ENCODE measurements around the gene INO80E. TPM values are rescaled to one million over a fixed set of nuclear protein-coding genes. Genes with fewer than 3 reads are reported as not detected.
"Not testable (repeated sequence)": the region's sequence is repeated elsewhere in the genome, so short reads cannot be mapped to it uniquely, and the experiment has no call there.

Gene INO80E
- total RNA-seq, 1 donor, result 25.9 TPM

DNA sequence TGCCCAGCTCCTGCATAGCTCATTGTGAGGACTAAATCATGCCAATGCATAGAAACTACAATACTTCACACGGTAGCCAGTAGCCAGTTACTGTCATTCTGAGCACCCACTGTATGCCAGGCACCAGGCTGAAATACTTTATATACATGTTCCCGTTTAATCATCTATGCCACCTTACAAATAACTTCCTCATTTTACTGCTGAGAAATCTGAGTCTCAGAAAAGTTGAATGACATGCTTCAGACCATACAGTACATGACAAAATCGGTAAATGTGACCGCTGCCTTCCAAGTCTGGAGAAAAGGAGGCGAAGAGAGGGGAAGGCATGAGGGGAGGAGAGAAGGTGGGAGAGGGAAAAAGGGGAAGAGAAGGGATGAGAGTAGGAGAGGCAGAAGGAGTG lies 44.2 kb downstream of the INO80E start:
- no peak for DNase-seq (ENCODE audit: low read depth)
- H3K4me3 ChIP-seq (ENCODE audit: low read depth, low read length), result no peak overlapping the region
- no peak for TF ChIP-seq CTCF (IDR thresholded peaks at IDR 0.05; ENCODE audit: insufficient read depth, low read depth, low read length)

GRCh38 chr16:30040690-30041089 lies 44.6 kb downstream of the INO80E start:
- not testable (repeated sequence) for DNase-seq (ENCODE audit: low read depth); H3K4me3 ChIP-seq (ENCODE audit: low read depth, low read length)

DNA sequence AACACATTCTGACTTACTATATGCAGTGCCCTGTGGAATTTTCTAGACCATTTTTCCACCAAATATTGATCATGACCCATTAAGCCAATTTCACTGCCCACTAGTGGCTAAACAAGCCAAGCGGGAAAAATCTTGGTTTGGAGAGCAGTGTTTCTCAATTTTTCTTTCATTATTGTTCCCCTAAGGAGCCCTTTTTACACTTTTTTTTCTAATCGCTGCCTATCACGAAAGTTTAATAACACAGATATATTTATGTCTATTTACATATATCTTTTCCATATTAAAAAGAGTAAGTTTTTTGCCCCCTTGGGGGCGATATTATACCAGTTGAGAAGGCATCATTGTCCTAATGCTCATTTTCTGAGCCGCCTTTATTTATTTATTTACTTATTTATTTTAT lies 45.8 kb downstream of the INO80E start:
- DNase-seq (ENCODE audit: low read depth), result peak; percentile 60

GRCh38 chr16:30046178-30046577 lies 50.1 kb downstream of the INO80E start:
- no peak for DNase-seq (ENCODE audit: low read depth)
- H3K4me3 ChIP-seq (ENCODE audit: low read depth, low read length), result no peak overlapping the region
- no peak for TF ChIP-seq CTCF (IDR thresholded peaks at IDR 0.05; ENCODE audit: insufficient read depth, low read depth, low read length)

More for the DNA sequence above, 45.8 kb downstream of the INO80E start:
- TF ChIP-seq CTCF (IDR thresholded peaks at IDR 0.05; ENCODE audit: insufficient read depth, low read depth, low read length), result peak; percentile 29
- no peak overlapping the region for H3K4me3 ChIP-seq (ENCODE audit: low read depth, low read length)

DNA sequence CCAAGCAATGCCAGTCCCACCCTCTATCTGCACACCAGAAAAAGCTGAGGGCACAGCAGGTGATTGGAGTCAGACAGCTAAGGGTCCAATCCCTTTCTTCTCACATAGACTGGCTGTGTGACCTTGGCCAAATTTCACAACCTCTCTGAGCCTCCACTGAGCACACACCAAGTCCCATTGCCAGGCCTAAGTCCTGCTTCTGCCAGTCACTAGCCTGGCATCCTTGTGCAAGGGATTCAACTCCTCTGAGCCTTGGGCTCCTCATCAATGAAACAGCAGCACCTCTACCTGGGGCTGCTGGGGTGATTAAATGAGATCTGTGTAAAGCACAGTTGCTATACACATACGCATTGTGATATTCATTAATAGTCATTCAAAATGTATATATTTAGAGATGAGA lies 50.5 kb downstream of the INO80E start:
- no peak for DNase-seq (ENCODE audit: low read depth)
- H3K4me3 ChIP-seq (ENCODE audit: low read depth, low read length), result no peak overlapping the region
- no peak for TF ChIP-seq CTCF (IDR thresholded peaks at IDR 0.05; ENCODE audit: insufficient read depth, low read depth, low read length)

GRCh38 chr16:30049871-30050270 lies 53.8 kb downstream of the INO80E start:
- TF ChIP-seq CTCF (IDR thresholded peaks at IDR 0.05; ENCODE audit: insufficient read depth, low read depth, low read length), result no peak
- no peak for DNase-seq (ENCODE audit: low read depth)

GRCh38 chr16:30051518-30051917 lies 55.5 kb downstream of the INO80E start:
- no peak for TF ChIP-seq CTCF (IDR thresholded peaks at IDR 0.05; ENCODE audit: insufficient read depth, low read depth, low read length)
- DNase-seq (ENCODE audit: low read depth), result no peak
- no peak overlapping the region for H3K4me3 ChIP-seq (ENCODE audit: low read depth, low read length)

More at GRCh38 chr16:30049871-30050270, 53.8 kb downstream of the INO80E start:
- H3K4me3 ChIP-seq (ENCODE audit: low read depth, low read length), result no peak overlapping the region

Measured in fibroblast of villous mesenchyme (primary cell).